PC-3 (cell line): ENCODE measurements around the gene LYSET.

Experiments
- EZH2 ChIP-seq: fragments of 300-600 bp; sonication (generic); IDR thresholded peaks from one replicate; pipeline ENCODE4 v1.6.1; 2017; ENCODE audit warnings: antibody characterized with exemption, mild to moderate bottlenecking, low read length; ENCODE audit not compliant: unreplicated experiment
- EZH2phosphoT487 ChIP-seq: fragments of 300-600 bp; sonication (generic); IDR thresholded peaks from 2 replicates; pipeline ENCODE4 v1.6.1; 2018; ENCODE audit warnings: mild to moderate bottlenecking, antibody characterized with exemption, low read length, borderline replicate concordance
- TF ChIP-seq, protein P1 (sequence below): fragments of 300-600 bp; sonication (generic); conservative IDR thresholded peaks from 2 replicates; pipeline ENCODE4 v1.5.1; 2017; ENCODE audit warnings: antibody characterized with exemption, low read depth, mild to moderate bottlenecking, low read length

DNA sequence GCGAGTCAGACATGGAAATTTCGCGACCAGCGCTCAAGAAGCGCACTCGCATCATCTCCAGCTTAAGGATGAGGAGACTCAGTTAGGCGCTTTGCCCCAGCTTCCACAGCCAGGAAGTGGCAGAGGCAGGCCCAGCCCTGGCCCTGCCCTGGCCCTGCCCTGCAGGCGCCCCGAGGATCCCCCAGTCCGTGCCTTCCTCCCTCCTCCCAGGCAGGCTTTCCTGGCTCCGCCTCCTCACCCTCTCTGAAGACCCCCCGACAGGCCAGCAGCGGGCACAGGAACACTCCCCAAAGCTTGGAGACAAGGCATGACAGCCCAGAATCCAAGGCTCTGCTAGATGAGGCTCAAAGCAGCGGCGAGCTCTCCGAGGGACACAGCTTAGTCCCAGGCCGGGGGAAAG, 47.0 kb downstream of the LYSET start:
- TF ChIP-seq, protein P1, sequence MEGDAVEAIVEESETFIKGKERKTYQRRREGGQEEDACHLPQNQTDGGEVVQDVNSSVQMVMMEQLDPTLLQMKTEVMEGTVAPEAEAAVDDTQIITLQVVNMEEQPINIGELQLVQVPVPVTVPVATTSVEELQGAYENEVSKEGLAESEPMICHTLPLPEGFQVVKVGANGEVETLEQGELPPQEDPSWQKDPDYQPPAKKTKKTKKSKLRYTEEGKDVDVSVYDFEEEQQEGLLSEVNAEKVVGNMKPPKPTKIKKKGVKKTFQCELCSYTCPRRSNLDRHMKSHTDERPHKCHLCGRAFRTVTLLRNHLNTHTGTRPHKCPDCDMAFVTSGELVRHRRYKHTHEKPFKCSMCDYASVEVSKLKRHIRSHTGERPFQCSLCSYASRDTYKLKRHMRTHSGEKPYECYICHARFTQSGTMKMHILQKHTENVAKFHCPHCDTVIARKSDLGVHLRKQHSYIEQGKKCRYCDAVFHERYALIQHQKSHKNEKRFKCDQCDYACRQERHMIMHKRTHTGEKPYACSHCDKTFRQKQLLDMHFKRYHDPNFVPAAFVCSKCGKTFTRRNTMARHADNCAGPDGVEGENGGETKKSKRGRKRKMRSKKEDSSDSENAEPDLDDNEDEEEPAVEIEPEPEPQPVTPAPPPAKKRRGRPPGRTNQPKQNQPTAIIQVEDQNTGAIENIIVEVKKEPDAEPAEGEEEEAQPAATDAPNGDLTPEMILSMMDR: no peak
- TF ChIP-seq EZH2: no peak
- no peak for TF ChIP-seq EZH2phosphoT487
